ENCODE results near the gene REPIN1. TPM values are rescaled to one million over a fixed set of nuclear protein-coding genes. Genes with fewer than 3 reads are reported as not detected.

Gene REPIN1
- total RNA-seq, 1 experiment from 2014 or later: 113 TPM

- Histone ChIP-seq H3K27me3 (replicated peaks; ENCODE audit: insufficient read depth, low read depth, low read length, poor library complexity) (no peaks in the 10 kb centered on the region), H3K36me3 (ENCODE audit: insufficient read depth, low read length, poor library complexity, severe bottlenecking) (no peaks in the 10 kb centered on the region), H3K27ac (ENCODE audit: low read depth, low read length, poor library complexity, severe bottlenecking) (no peak overlapping the region), H3K4me1 (ENCODE audit: insufficient read depth, low read length, poor library complexity, severe bottlenecking) (peaks cover 3% of the 10 kb centered on the region), H3K4me3 (ENCODE audit: low read depth, low read length, poor library complexity, severe bottlenecking) (no peak overlapping the region), H3K9me3 (ENCODE audit: low read depth, low read length, poor library complexity, severe bottlenecking) (no peaks in the 10 kb centered on the region)
- intact Hi-C loops (cut with micrococcal nuclease; ENCODE audit: unreplicated experiment): no loop called here
- BruUV-seq (replicated peaks): no TSS peak
- ChIA-PET CTCF (no interaction called here), POLR2A (ENCODE audit: low non-redundant PET) (no interaction called here)
- TF ChIP-seq CTCF (conservative IDR thresholded peaks at IDR 0.05; ENCODE audit: low read depth, low read length): no peak
- TF ChIP-seq EZH2 (IDR thresholded peaks at IDR 0.05; ENCODE audit: borderline replicate concordance, low read depth, low read length, poor library complexity, severe bottlenecking): no peak
- DNase-seq (ENCODE audit: low spot score): no peak
These were observed 16.9 kb upstream of the REPIN1 start for GRCh38 chr7:150351587-150352194.

- ChIA-PET CTCF (interaction anchor here (0.7 kb wide), 1 partner anchor 34 kb away, joined by 8 read pairs; no protein-coding TSS in a partner anchor), POLR2A (ENCODE audit: low non-redundant PET) (no interaction called here)
- H3K4me3 ChIP-seq (ENCODE audit: low read depth, low read length, poor library complexity, severe bottlenecking): no peak overlapping the region
- no peaks in the 10 kb centered on the region for H3K27me3 ChIP-seq (replicated peaks; ENCODE audit: insufficient read depth, low read depth, low read length, poor library complexity)
- no peak for TF ChIP-seq EZH2 (IDR thresholded peaks at IDR 0.05; ENCODE audit: borderline replicate concordance, low read depth, low read length, poor library complexity, severe bottlenecking)
- no peak for TF ChIP-seq CTCF (conservative IDR thresholded peaks at IDR 0.05; ENCODE audit: low read depth, low read length)
- no peaks in the 10 kb centered on the region for H3K9me3 ChIP-seq (ENCODE audit: low read depth, low read length, poor library complexity, severe bottlenecking)
- H3K4me1 ChIP-seq (ENCODE audit: insufficient read depth, low read length, poor library complexity, severe bottlenecking): peaks cover 25% of the 10 kb centered on the region
- no peak for DNase-seq (ENCODE audit: low spot score)
- H3K36me3 ChIP-seq (ENCODE audit: insufficient read depth, low read length, poor library complexity, severe bottlenecking): no peaks in the 10 kb centered on the region
- intact Hi-C loops (cut with micrococcal nuclease; ENCODE audit: unreplicated experiment): loop anchor here (5.0 kb wide), 1 partner anchor 67 kb away; no protein-coding TSS in a partner anchor
- no peak overlapping the region for H3K27ac ChIP-seq (ENCODE audit: low read depth, low read length, poor library complexity, severe bottlenecking)
- no TSS peak for BruUV-seq (replicated peaks)
These were observed 13.0 kb upstream of the REPIN1 start for GRCh38 chr7:150355666-150356059.

- DNase-seq (ENCODE audit: low spot score): peak; percentile 67
- peaks cover 25% of the 10 kb centered on the region for H3K4me1 ChIP-seq (ENCODE audit: insufficient read depth, low read length, poor library complexity, severe bottlenecking)
- no peak overlapping the region for H3K4me3 ChIP-seq (ENCODE audit: low read depth, low read length, poor library complexity, severe bottlenecking)
- H3K27me3 ChIP-seq (replicated peaks; ENCODE audit: insufficient read depth, low read depth, low read length, poor library complexity): no peaks in the 10 kb centered on the region
- H3K27ac ChIP-seq (ENCODE audit: low read depth, low read length, poor library complexity, severe bottlenecking): no peak overlapping the region
- ChIA-PET CTCF (interaction anchor here (0.6 kb wide), 1 partner anchor 10 kb away, joined by 5 read pairs; no protein-coding TSS in a partner anchor), POLR2A (ENCODE audit: low non-redundant PET) (no interaction called here)
- no peaks in the 10 kb centered on the region for H3K36me3 ChIP-seq (ENCODE audit: insufficient read depth, low read length, poor library complexity, severe bottlenecking)
- no peaks in the 10 kb centered on the region for H3K9me3 ChIP-seq (ENCODE audit: low read depth, low read length, poor library complexity, severe bottlenecking)
- intact Hi-C loops (cut with micrococcal nuclease; ENCODE audit: unreplicated experiment): loop anchor here (5.0 kb wide), 1 partner anchor 66 kb away; no protein-coding TSS in a partner anchor
- BruUV-seq (replicated peaks): no TSS peak
- TF ChIP-seq CTCF (conservative IDR thresholded peaks at IDR 0.05; ENCODE audit: low read depth, low read length): peak; percentile 81
- TF ChIP-seq EZH2 (IDR thresholded peaks at IDR 0.05; ENCODE audit: borderline replicate concordance, low read depth, low read length, poor library complexity, severe bottlenecking): no peak
These were observed 12.2 kb upstream of the REPIN1 start for GRCh38 chr7:150356265-150356897.

Measured in A673 (cell line).